Natural killer cell (primary cell): ENCODE data around the gene PLCB4. TPM values are rescaled to one million over a fixed set of nuclear protein-coding genes. Genes with fewer than 3 reads are reported as not detected.

Experiments
- ATAC-seq, 3 donors: fragments of 150-1000 bp in 2 of 3; fragments of 200-7000 bp in 1 of 3; cut with Tn5 transposase; 1 replicate in 1 of 3; 2 replicates in 2 of 3; pipeline ENCODE4 v1.10.0; 2021; ENCODE audit warnings: mild to moderate bottlenecking in 2 of 3, moderate library complexity in 2 of 3
- DNase-seq, 2 donors: peaks; one replicate each; pipeline versions ENCODE4 v3.0.0 to v3.0.0-alpha.2; 2013 to 2021; ENCODE audit warnings: mixed read lengths in 1 of 2
- H3K27ac ChIP-seq: one replicate; pipeline ENCODE4 v1.5.1; 2013; ENCODE audit warnings: mild to moderate bottlenecking, low read length
- H3K27me3 ChIP-seq: one replicate; pipeline ENCODE4 v1.6.1; 2013; ENCODE audit warnings: low read length; ENCODE audit not compliant: control insufficient read depth, insufficient read depth
- H3K36me3 ChIP-seq: one replicate; pipeline ENCODE4 v1.6.1; 2013; ENCODE audit warnings: low read length; ENCODE audit not compliant: control insufficient read depth, insufficient read depth
- H3K4me1 ChIP-seq: one replicate; pipeline ENCODE4 v1.6.1; 2013; ENCODE audit warnings: low read length; ENCODE audit not compliant: control insufficient read depth, insufficient read depth
- H3K4me3 ChIP-seq: one replicate; pipeline ENCODE4 v1.5.1; 2013; ENCODE audit warnings: low read length
- H3K9me3 ChIP-seq: one replicate; pipeline ENCODE4 v1.6.1; 2013; ENCODE audit warnings: low read length; ENCODE audit not compliant: control insufficient read depth, insufficient read depth
- H3K27ac Mint-ChIP-seq, 2 donors: one replicate each; pipeline ENCODE4 v1.8.0; 2022; ENCODE audit warnings: mild to moderate bottlenecking in 2 of 2, mixed read lengths in 2 of 2, moderate library complexity in 1 of 2
- H3K27me3 Mint-ChIP-seq, 2 donors: one replicate each; pipeline ENCODE4 v1.8.0; 2022; ENCODE audit warnings: low read depth in 2 of 2, mixed read lengths in 2 of 2
- H3K36me3 Mint-ChIP-seq: one replicate; pipeline ENCODE4 v1.8.0; 2022; ENCODE audit warnings: mixed read lengths
- H3K4me1 Mint-ChIP-seq, 2 donors: one replicate each; pipeline ENCODE4 v1.8.0; 2022; ENCODE audit warnings: mixed read lengths in 2 of 2
- H3K4me3 Mint-ChIP-seq: one replicate; pipeline ENCODE4 v1.8.0; 2022; ENCODE audit warnings: mild to moderate bottlenecking, moderate library complexity, mixed read lengths
- H3K9me3 Mint-ChIP-seq, 2 donors: one replicate each; pipeline ENCODE4 v1.8.0; 2022; ENCODE audit warnings: mixed read lengths in 2 of 2
- WGBS: methylation state at CpG from one replicate; pipeline ENCODE4 v1.1.7; 2013; ENCODE audit warnings: missing lambda C conversion rate; ENCODE audit not compliant: insufficient coverage; 5-methylcytosine and 5-hydroxymethylcytosine counted together
- intact Hi-C: fragments of 100-400 bp; cut with micrococcal nuclease; formaldehyde crosslinking; loops from one replicate; pipeline ENCODE4 v1.14.2; 2022
- total RNA-seq, 4 donors: library from RNA; stranded (reverse); fragments of 120-200 nt in 1 of 4; gene quantifications; one replicate each; pipeline versions ENCODE4 v1.2.3 to v1.2.4, GENCODE V29; 2013 to 2022
- TF ChIP-seq, protein P1 (sequence below): fragments of 200-600 bp; IDR thresholded peaks from one replicate; pipeline ENCODE4 v1.8.0; 2022; ENCODE audit warnings: antibody characterized with exemption

The PLCB4 gene
- total RNA-seq, 3 donors from 2014 or later (not counting 1 experiment from before 2014, with no cell fraction given): 0.05 to 0.40 TPM; not detected in 1

DNA sequence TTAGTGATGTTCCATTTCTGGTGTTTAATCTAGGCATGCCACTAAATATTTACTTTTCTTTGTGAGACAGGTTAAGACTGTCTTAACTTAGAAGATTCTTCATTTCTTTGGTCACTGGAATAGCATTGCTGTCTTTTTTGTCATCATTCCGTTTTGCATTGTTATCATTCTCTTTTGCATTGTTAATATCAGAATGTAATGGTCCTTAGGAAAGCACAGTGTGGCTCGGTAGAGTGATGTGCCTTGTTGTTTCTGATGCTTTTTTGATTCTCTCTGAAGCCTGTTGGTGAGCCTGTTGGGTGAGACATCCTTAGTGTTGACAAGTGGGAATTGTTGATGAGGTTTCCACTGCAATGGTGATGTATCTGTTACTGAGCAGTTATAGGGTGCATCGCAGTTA, 23.2 kb downstream of the PLCB4 start:
- intact Hi-C loops: no loop called here
- no peaks in the 10 kb centered on the region for H3K36me3 Mint-ChIP-seq
- TF ChIP-seq, protein P1, sequence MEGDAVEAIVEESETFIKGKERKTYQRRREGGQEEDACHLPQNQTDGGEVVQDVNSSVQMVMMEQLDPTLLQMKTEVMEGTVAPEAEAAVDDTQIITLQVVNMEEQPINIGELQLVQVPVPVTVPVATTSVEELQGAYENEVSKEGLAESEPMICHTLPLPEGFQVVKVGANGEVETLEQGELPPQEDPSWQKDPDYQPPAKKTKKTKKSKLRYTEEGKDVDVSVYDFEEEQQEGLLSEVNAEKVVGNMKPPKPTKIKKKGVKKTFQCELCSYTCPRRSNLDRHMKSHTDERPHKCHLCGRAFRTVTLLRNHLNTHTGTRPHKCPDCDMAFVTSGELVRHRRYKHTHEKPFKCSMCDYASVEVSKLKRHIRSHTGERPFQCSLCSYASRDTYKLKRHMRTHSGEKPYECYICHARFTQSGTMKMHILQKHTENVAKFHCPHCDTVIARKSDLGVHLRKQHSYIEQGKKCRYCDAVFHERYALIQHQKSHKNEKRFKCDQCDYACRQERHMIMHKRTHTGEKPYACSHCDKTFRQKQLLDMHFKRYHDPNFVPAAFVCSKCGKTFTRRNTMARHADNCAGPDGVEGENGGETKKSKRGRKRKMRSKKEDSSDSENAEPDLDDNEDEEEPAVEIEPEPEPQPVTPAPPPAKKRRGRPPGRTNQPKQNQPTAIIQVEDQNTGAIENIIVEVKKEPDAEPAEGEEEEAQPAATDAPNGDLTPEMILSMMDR: no peak
- no peaks in the 10 kb centered on the region for H3K27me3 ChIP-seq
- no peak for DNase-seq
- no peak overlapping the region for H3K27ac Mint-ChIP-seq
- H3K27ac ChIP-seq: no peak overlapping the region
- H3K4me1 Mint-ChIP-seq: no peaks in the 10 kb centered on the region
- H3K9me3 Mint-ChIP-seq: no peaks in the 10 kb centered on the region
- no peak overlapping the region for H3K4me3 ChIP-seq
- no peak overlapping the region for H3K4me3 Mint-ChIP-seq
- WGBS: 85% methylated on average over 3 of the region's 3 CpGs
- no peaks in the 10 kb centered on the region for H3K27me3 Mint-ChIP-seq
- no peak for ATAC-seq
- no peaks in the 10 kb centered on the region for H3K4me1 ChIP-seq
- H3K9me3 ChIP-seq: no peaks in the 10 kb centered on the region
- no peaks in the 10 kb centered on the region for H3K36me3 ChIP-seq

DNA sequence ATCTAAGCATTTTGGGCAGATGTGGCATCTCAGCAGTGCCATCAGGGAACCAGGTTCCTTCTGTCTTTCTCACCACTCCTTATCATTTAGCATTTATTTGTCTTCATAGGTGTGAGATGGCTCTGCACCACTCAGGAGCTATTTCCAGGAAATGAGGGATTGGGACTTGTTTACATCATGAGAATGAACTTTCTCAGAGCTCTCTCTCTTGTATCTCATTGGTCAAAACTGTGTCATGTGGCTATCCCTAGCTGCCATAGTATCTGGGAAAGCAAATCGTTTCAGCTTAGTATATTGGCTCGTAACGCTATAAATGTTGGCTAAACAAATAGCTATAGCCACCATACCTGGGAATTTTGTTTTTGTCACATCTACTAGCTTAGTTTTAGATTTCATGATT, 23.8 kb downstream of the PLCB4 start:
- H3K4me3 Mint-ChIP-seq: no peak overlapping the region
- no peaks in the 10 kb centered on the region for H3K4me1 Mint-ChIP-seq
- Histone ChIP-seq H3K27ac (no peak overlapping the region), H3K4me3 (no peak overlapping the region), H3K9me3 (no peaks in the 10 kb centered on the region), H3K4me1 (no peaks in the 10 kb centered on the region), H3K27me3 (no peaks in the 10 kb centered on the region), H3K36me3 (no peaks in the 10 kb centered on the region)
- H3K9me3 Mint-ChIP-seq: no peaks in the 10 kb centered on the region
- H3K36me3 Mint-ChIP-seq: no peaks in the 10 kb centered on the region
- WGBS: 89% methylated on average over 3 of the region's 3 CpGs
- intact Hi-C loops: no loop called here
- DNase-seq: no peak
- TF ChIP-seq, protein P1: no peak
- no peak overlapping the region for H3K27ac Mint-ChIP-seq
- ATAC-seq: no peak
- H3K27me3 Mint-ChIP-seq: no peaks in the 10 kb centered on the region

DNA sequence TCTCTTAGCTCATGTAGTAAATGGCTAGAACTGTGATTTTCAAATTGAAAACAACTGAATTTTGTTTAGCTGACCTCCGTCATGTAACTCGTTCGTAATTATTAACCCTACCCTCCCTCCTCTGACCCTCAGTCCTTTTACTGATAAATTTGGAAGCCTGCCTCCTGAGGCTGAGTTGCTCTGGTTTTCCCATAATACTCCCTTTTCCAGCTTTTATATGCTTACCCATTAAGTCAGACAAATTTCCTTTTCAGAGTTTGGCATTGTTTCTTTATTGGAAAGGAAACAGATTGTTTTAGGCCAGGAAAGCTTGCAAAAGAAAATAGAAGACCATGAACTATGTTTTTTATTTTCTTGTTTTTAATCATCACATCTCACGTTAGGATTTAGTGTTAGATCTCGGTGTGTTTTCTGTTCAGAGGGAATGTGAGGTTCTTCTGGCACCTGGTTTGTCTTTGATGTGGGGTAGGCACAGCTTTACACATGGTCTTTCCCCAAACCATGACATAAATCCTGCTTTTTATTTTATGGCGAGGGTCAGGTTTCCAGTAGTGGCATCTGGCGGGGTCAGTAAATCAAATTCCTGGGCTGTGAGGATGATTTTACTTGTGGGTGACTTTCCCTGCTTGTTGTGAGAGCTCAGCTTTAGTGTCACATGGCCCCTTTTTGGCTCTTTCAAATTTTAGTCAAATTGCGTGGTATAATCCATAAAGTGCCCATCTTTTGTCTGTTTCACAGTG, 24.5 kb downstream of the PLCB4 start:
- Mint-ChIP-seq H3K4me1 (no peaks in the 10 kb centered on the region), H3K27me3 (no peaks in the 10 kb centered on the region), H3K4me3 (no peak overlapping the region), H3K36me3 (no peaks in the 10 kb centered on the region), H3K27ac (no peak overlapping the region), H3K9me3 (no peaks in the 10 kb centered on the region)
- no peak overlapping the region for H3K27ac ChIP-seq
- ATAC-seq (no peak), DNase-seq (no peak)
- H3K27me3 ChIP-seq: no peaks in the 10 kb centered on the region
- H3K4me1 ChIP-seq: no peaks in the 10 kb centered on the region
- no peak overlapping the region for H3K4me3 ChIP-seq
- no peaks in the 10 kb centered on the region for H3K9me3 ChIP-seq
- H3K36me3 ChIP-seq: no peaks in the 10 kb centered on the region
- intact Hi-C loops: no loop called here
- TF ChIP-seq, protein P1: no peak
- WGBS: 91% methylated on average over 6 of the region's 8 CpGs

DNA sequence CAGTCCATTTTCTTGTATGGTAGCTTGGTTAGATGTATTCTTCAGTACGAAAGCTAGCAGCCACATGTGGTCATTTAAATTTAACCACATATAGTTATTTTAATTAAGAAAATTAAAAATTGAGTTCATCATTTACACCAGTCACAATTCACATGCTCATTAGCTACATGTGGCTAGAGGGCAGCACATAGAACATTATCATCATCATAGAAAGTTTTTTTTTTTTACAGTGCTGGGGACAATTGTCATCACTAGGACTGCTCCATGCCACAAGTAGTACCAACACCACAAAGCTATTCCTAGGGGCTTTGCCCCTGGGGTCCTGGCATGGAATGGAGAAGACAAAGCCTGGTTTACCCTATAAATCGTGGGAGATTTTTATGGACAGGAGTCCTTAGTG, 30.5 kb downstream of the PLCB4 start:
- DNase-seq (no peak), ATAC-seq (no peak)
- no peaks in the 10 kb centered on the region for H3K27me3 Mint-ChIP-seq

More for the DNA sequence above, 30.5 kb downstream of the PLCB4 start:
- TF ChIP-seq, protein P1: no peak
- Histone ChIP-seq H3K27ac (no peak overlapping the region), H3K4me1 (no peaks in the 10 kb centered on the region), H3K36me3 (no peaks in the 10 kb centered on the region), H3K27me3 (no peaks in the 10 kb centered on the region), H3K4me3 (no peak overlapping the region), H3K9me3 (no peaks in the 10 kb centered on the region)
- intact Hi-C loops: no loop called here
- Mint-ChIP-seq H3K4me1 (no peaks in the 10 kb centered on the region), H3K36me3 (no peaks in the 10 kb centered on the region), H3K27ac (no peak overlapping the region), H3K9me3 (no peaks in the 10 kb centered on the region), H3K4me3 (no peak overlapping the region)
- 100% methylated on average over 1 of the region's 2 CpGs for WGBS
